ENCODE measurements around the gene DLG2. TPM values are rescaled to one million over a fixed set of nuclear protein-coding genes. Genes with fewer than 3 reads are reported as not detected.

DLG2 gene
- total RNA-seq, 1 donor from 2014 or later, result 1.8 TPM

DNA sequence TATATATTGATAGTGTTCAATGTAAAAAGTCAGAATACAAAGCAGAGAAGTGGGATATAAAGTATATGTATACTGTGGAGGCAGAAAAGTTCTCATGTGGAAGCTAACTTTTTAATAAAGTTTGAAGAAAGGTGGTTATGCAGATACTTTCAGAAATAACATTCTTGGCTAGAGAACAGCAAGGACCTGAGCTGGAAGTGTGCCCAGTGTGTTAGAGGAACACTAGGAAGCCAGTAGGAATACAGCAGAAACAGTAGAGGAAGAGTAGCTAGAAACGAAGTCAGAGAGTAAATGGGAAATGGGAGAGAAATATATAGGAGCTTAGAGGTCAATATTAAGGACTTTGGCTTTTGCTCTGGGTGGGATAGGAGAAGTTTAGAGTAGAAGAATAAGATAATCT lies 1876.1 kb downstream of the DLG2 start:
- FAIRE-seq (no peak), DNase-seq (ENCODE audit: low read depth) (no peak)
- Mint-ChIP-seq H3K27ac (ENCODE audit: unreplicated experiment) (no peak overlapping the region), H3K4me3 (ENCODE audit: unreplicated experiment) (no peak overlapping the region), H3K27me3 (ENCODE audit: low read depth, unreplicated experiment) (no peaks in the 10 kb centered on the region), H3K9me3 (ENCODE audit: unreplicated experiment) (no peaks in the 10 kb centered on the region), H3K4me1 (ENCODE audit: low read depth, unreplicated experiment) (no peaks in the 10 kb centered on the region), H3K36me3 (ENCODE audit: low read depth, unreplicated experiment) (no peaks in the 10 kb centered on the region)
- Histone ChIP-seq H3K27me3 (ENCODE audit: insufficient read depth, low read length) (no peaks in the 10 kb centered on the region), H3K27ac (ENCODE audit: low read depth, low read length) (no peak overlapping the region), H3K4me1 (ENCODE audit: insufficient read depth, low read length) (no peaks in the 10 kb centered on the region), H4K20me1 (ENCODE audit: insufficient read depth, low read length) (no peaks in the 10 kb centered on the region), H2AFZ (ENCODE audit: low read depth, low read length) (no peak overlapping the region), H3K79me2 (ENCODE audit: insufficient read depth, low read length) (no peaks in the 10 kb centered on the region), H3K36me3 (ENCODE audit: insufficient read depth, low read length) (no peaks in the 10 kb centered on the region), H3K9ac (ENCODE audit: low read length) (no peak overlapping the region), H3K4me3 (ENCODE audit: insufficient read depth, low read depth, low read length) (no peak overlapping the region), H3K9me3 (ENCODE audit: insufficient read depth, low read depth, low read length) (no peaks in the 10 kb centered on the region), H3K4me2 (ENCODE audit: low read length) (no peak overlapping the region)
- TF ChIP-seq EZH2 (IDR thresholded peaks at IDR 0.05; ENCODE audit: insufficient read depth, low read length), result no peak
- TF ChIP-seq, protein P1, sequence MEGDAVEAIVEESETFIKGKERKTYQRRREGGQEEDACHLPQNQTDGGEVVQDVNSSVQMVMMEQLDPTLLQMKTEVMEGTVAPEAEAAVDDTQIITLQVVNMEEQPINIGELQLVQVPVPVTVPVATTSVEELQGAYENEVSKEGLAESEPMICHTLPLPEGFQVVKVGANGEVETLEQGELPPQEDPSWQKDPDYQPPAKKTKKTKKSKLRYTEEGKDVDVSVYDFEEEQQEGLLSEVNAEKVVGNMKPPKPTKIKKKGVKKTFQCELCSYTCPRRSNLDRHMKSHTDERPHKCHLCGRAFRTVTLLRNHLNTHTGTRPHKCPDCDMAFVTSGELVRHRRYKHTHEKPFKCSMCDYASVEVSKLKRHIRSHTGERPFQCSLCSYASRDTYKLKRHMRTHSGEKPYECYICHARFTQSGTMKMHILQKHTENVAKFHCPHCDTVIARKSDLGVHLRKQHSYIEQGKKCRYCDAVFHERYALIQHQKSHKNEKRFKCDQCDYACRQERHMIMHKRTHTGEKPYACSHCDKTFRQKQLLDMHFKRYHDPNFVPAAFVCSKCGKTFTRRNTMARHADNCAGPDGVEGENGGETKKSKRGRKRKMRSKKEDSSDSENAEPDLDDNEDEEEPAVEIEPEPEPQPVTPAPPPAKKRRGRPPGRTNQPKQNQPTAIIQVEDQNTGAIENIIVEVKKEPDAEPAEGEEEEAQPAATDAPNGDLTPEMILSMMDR (IDR thresholded peaks at IDR 0.05; ENCODE audit: insufficient read depth, low read depth, low read length), result no peak

DNA sequence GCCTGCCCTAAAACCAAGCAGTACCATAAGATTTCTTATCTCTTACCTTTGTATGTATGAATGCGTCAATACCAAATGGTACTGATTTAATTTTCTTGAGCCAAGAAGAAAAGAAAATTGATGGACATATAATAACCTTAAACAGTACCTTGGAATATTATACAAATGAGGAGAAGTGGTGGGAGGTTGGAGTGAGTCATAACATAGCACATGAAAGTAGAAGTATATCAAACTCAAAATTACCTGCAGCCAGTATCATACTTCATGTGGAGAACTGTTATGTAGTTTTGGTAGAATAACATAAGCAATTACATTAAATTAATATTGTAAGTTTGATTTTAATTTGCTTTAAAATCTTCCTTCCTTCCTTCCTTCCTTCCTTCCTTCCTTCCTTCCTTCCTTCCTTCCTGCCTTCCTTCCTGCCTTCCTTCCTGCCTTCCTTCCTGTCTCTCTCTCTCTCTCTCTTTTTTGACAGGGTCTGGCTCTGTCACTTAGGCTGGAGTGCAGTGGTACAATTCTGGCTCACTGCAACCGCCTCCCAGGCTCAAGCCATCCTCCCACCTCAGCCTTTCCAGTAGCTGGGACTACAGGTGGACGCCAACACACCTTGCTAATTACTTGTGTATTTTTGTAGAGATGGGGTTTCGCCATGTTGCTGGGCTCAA lies 1880.1 kb downstream of the DLG2 start:
- no peak for FAIRE-seq
- Histone ChIP-seq H3K79me2 (ENCODE audit: insufficient read depth, low read length) (no peaks in the 10 kb centered on the region), H2AFZ (ENCODE audit: low read depth, low read length) (no peak overlapping the region), H3K4me3 (ENCODE audit: insufficient read depth, low read depth, low read length) (no peak overlapping the region), H3K9me3 (ENCODE audit: insufficient read depth, low read depth, low read length) (no peaks in the 10 kb centered on the region), H4K20me1 (ENCODE audit: insufficient read depth, low read length) (no peaks in the 10 kb centered on the region), H3K9ac (ENCODE audit: low read length) (no peak overlapping the region), H3K36me3 (ENCODE audit: insufficient read depth, low read length) (no peaks in the 10 kb centered on the region), H3K27me3 (ENCODE audit: insufficient read depth, low read length) (no peaks in the 10 kb centered on the region), H3K4me1 (ENCODE audit: insufficient read depth, low read length) (no peaks in the 10 kb centered on the region), H3K27ac (ENCODE audit: low read depth, low read length) (no peak overlapping the region), H3K4me2 (ENCODE audit: low read length) (no peak overlapping the region)
- no peak for TF ChIP-seq EZH2 (IDR thresholded peaks at IDR 0.05; ENCODE audit: insufficient read depth, low read length)
- TF ChIP-seq, protein P1 (IDR thresholded peaks at IDR 0.05; ENCODE audit: insufficient read depth, low read depth, low read length), result no peak
- Mint-ChIP-seq H3K4me3 (ENCODE audit: unreplicated experiment) (no peak overlapping the region), H3K27me3 (ENCODE audit: low read depth, unreplicated experiment) (no peaks in the 10 kb centered on the region), H3K36me3 (ENCODE audit: low read depth, unreplicated experiment) (no peaks in the 10 kb centered on the region), H3K4me1 (ENCODE audit: low read depth, unreplicated experiment) (no peaks in the 10 kb centered on the region), H3K9me3 (ENCODE audit: unreplicated experiment) (peaks cover 6% of the 10 kb centered on the region), H3K27ac (ENCODE audit: unreplicated experiment) (no peak overlapping the region)
- DNase-seq (ENCODE audit: low read depth), result no peak

DNA sequence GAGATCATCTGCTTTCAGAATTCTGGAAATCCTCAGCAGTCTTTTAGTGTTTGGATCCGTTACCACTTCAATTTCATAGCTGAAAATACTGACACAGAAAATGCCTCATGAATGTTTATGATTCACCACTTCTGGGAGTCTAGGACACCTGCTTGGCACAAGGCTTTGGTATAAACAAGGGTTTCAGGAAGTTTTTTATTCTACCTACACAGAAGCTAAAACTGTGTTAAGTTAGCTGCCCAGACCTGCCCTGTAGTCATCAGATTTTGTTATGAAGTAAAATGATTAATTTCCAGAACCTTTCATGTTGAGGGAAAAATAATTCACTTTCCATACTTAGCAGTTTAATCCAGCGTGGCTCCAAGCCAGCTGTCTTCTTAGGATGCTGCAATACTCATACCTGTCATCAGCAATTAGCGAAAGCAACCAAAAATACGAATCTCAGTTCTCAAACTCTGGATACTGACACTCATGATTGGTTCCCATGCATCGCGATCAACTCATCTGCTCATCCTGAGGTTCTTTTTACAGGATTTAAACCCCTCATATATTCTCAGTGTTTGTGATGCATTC lies 1882.4 kb downstream of the DLG2 start:
- H3K9ac ChIP-seq (ENCODE audit: low read length), result no peak overlapping the region
- no peaks in the 10 kb centered on the region for H3K36me3 Mint-ChIP-seq (ENCODE audit: low read depth, unreplicated experiment)
- no peaks in the 10 kb centered on the region for H3K9me3 ChIP-seq (ENCODE audit: insufficient read depth, low read depth, low read length)
- H3K4me1 Mint-ChIP-seq (ENCODE audit: low read depth, unreplicated experiment), result no peaks in the 10 kb centered on the region
- H4K20me1 ChIP-seq (ENCODE audit: insufficient read depth, low read length), result no peaks in the 10 kb centered on the region
- H2AFZ ChIP-seq (ENCODE audit: low read depth, low read length), result no peak overlapping the region
- TF ChIP-seq, protein P1 (IDR thresholded peaks at IDR 0.05; ENCODE audit: insufficient read depth, low read depth, low read length), result no peak
- no peak for TF ChIP-seq EZH2 (IDR thresholded peaks at IDR 0.05; ENCODE audit: insufficient read depth, low read length)
- H3K27ac Mint-ChIP-seq (ENCODE audit: unreplicated experiment), result no peak overlapping the region
- no peaks in the 10 kb centered on the region for H3K4me1 ChIP-seq (ENCODE audit: insufficient read depth, low read length)
- no peak overlapping the region for H3K4me3 ChIP-seq (ENCODE audit: insufficient read depth, low read depth, low read length)
- H3K79me2 ChIP-seq (ENCODE audit: insufficient read depth, low read length), result no peaks in the 10 kb centered on the region
- no peaks in the 10 kb centered on the region for H3K36me3 ChIP-seq (ENCODE audit: insufficient read depth, low read length)
- peaks cover 6% of the 10 kb centered on the region for H3K9me3 Mint-ChIP-seq (ENCODE audit: unreplicated experiment)
- DNase-seq (ENCODE audit: low read depth) (no peak), FAIRE-seq (no peak)
- H3K4me3 Mint-ChIP-seq (ENCODE audit: unreplicated experiment), result no peak overlapping the region
- H3K27me3 ChIP-seq (ENCODE audit: insufficient read depth, low read length), result no peaks in the 10 kb centered on the region
- no peak overlapping the region for H3K27ac ChIP-seq (ENCODE audit: low read depth, low read length)
- H3K4me2 ChIP-seq (ENCODE audit: low read length), result no peak overlapping the region
- no peaks in the 10 kb centered on the region for H3K27me3 Mint-ChIP-seq (ENCODE audit: low read depth, unreplicated experiment)
